Measurements from ENCODE around the gene ARHGAP10.

ARHGAP10 gene

DNA sequence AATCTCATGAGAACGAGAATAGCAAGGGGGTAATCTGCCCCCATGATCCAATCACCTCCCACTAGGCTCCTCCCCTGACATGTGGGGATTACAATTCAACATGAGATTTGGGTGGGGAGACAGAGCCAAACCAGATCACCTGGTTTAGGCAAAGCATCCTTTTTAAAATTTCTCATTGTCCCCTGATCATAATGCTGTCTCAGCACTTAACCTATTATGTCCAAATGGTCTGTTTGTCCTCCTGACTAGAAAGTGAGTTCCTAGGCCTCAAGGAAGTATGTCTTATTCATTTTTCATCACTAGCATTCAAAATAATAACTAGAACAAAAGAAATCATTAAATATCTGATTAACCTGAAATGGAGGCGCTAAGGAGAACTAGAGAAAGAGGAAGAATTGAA lies 40.1 kb upstream of the ARHGAP10 start:
- TF ChIP-seq, protein P1, sequence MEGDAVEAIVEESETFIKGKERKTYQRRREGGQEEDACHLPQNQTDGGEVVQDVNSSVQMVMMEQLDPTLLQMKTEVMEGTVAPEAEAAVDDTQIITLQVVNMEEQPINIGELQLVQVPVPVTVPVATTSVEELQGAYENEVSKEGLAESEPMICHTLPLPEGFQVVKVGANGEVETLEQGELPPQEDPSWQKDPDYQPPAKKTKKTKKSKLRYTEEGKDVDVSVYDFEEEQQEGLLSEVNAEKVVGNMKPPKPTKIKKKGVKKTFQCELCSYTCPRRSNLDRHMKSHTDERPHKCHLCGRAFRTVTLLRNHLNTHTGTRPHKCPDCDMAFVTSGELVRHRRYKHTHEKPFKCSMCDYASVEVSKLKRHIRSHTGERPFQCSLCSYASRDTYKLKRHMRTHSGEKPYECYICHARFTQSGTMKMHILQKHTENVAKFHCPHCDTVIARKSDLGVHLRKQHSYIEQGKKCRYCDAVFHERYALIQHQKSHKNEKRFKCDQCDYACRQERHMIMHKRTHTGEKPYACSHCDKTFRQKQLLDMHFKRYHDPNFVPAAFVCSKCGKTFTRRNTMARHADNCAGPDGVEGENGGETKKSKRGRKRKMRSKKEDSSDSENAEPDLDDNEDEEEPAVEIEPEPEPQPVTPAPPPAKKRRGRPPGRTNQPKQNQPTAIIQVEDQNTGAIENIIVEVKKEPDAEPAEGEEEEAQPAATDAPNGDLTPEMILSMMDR (IDR thresholded peaks at IDR 0.05): no peak
- H3K36me3 Mint-ChIP-seq (ENCODE audit: low read depth): no peaks in the 10 kb centered on the region
- no peaks in the 10 kb centered on the region for H3K4me1 Mint-ChIP-seq
- H3K9me3 Mint-ChIP-seq: no peaks in the 10 kb centered on the region
- H3K27ac Mint-ChIP-seq: no peak overlapping the region
- H3K4me3 Mint-ChIP-seq: no peak overlapping the region
- no peak for DNase-seq
- peaks cover 14% of the 10 kb centered on the region for H3K27me3 Mint-ChIP-seq (ENCODE audit: low read depth, poor library complexity)

DNA sequence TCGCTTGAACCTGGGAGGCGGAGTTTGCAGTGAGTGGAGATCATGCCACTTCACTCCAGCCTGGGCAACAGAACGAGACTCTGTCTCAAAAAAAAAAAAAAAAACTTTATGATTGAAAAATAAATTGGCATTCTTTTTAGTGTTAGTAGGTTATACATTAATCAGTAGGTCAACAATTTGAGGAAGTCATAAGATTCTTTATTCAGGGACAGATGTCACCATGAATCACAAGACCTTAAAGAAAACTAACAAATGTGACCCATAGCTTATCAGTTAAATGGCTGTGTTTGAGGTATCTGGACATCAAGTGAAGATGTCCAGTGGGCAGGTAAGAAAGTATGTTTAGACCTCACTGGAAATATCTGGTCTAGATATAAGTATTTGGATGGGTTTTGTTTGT lies 38.7 kb upstream of the ARHGAP10 start:
- no peaks in the 10 kb centered on the region for H3K36me3 Mint-ChIP-seq (ENCODE audit: low read depth)
- no peak for DNase-seq
- H3K4me1 Mint-ChIP-seq: no peaks in the 10 kb centered on the region
- peaks cover 11% of the 10 kb centered on the region for H3K27me3 Mint-ChIP-seq (ENCODE audit: low read depth, poor library complexity)
- H3K27ac Mint-ChIP-seq: no peak overlapping the region
- peaks cover 4% of the 10 kb centered on the region for H3K9me3 Mint-ChIP-seq
- no peak overlapping the region for H3K4me3 Mint-ChIP-seq
- TF ChIP-seq, protein P1 (IDR thresholded peaks at IDR 0.05): no peak

DNA sequence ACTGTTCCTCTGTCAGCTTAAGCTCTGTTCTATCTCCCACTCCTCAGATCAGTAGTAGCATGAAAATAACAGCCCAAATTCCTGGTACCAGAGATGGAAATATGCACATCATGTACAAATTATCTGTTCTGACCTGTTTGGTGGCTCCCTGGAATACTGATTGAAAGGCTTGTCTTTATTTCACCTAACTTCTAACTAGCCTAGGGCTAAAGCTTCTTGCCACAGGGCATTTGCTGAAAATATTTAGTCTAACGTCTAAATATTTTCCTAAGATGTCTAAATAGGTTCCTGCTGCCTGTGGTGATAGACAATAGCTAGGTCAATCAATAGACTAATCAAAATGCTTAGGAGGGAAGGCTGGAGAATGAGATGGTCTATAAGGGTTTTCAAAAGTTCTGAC lies 35.0 kb upstream of the ARHGAP10 start:
- DNase-seq: no peak
- H3K9me3 Mint-ChIP-seq: peaks cover 8% of the 10 kb centered on the region
- H3K4me3 Mint-ChIP-seq: no peak overlapping the region
- TF ChIP-seq, protein P1 (IDR thresholded peaks at IDR 0.05): no peak
- H3K27ac Mint-ChIP-seq: no peak overlapping the region
- no peaks in the 10 kb centered on the region for H3K36me3 Mint-ChIP-seq (ENCODE audit: low read depth)
- no peaks in the 10 kb centered on the region for H3K4me1 Mint-ChIP-seq
- peaks cover 6% of the 10 kb centered on the region for H3K27me3 Mint-ChIP-seq (ENCODE audit: low read depth, poor library complexity)

DNA sequence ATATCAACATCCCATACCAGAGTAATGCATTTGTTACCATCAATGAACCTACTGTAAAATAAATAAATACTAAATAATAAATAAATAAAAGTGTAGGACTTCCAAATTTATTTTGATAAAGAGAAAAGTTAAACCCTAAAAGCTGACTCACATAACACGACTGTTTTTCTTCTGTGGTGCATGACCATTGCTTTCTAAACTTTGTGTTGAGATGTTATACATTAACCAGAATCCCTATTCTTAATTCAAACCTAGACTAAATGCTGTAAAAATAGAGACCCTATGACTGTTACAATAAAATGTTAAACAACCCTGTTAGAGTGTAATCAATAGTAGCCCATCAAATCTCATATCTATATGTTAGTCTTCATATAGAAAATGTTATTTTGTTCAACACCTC lies 27.0 kb upstream of the ARHGAP10 start:
- Mint-ChIP-seq H3K4me1 (no peaks in the 10 kb centered on the region), H3K4me3 (no peak overlapping the region), H3K36me3 (ENCODE audit: low read depth) (no peaks in the 10 kb centered on the region), H3K27me3 (ENCODE audit: low read depth, poor library complexity) (peaks cover 14% of the 10 kb centered on the region), H3K27ac (no peak overlapping the region), H3K9me3 (peaks cover 3% of the 10 kb centered on the region)
- TF ChIP-seq, protein P1 (IDR thresholded peaks at IDR 0.05): no peak
- no peak for DNase-seq

DNA sequence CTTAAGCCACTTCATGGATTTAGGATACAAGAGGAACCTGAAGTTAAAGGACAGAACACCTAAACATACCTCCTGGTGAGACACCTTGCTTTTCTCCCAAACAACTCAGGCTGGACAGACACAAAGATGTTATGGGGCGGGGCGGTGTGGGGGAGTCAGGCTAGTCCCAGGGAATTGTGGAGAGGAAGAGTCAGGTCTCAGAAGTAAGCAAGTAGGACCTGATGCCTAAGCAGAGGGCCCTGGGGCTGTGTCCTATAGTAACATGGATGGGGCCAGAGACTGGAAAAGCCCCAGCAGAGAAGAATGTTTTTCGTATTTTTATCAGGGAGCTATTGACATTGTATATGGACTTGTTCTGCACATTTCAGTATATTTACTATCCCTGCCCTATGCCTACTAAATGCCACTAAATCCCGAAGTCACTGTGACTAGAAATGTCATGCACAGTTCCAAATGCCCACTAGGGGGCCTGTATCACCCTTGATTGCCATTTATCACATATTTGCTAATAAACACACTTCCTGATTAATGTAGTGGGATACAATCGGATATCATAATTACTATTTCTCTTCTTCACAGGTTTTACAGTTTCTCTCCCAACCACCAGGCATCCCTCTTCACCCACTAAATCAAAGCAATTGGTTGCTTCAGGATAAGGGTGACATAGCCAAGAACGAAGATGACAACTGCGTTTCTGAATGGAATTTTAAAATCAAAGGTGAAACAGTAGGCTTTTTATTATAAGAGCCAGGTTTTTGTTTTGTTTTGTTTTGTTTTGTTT lies 23.8 kb upstream of the ARHGAP10 start:
- Mint-ChIP-seq H3K27ac (no peak overlapping the region), H3K4me3 (no peak overlapping the region), H3K36me3 (ENCODE audit: low read depth) (no peaks in the 10 kb centered on the region), H3K4me1 (peaks cover under 1% of the 10 kb centered on the region), H3K27me3 (ENCODE audit: low read depth, poor library complexity) (peaks cover 10% of the 10 kb centered on the region), H3K9me3 (no peaks in the 10 kb centered on the region)
- peak; percentile 48 for DNase-seq
- TF ChIP-seq, protein P1 (IDR thresholded peaks at IDR 0.05): no peak

DNA sequence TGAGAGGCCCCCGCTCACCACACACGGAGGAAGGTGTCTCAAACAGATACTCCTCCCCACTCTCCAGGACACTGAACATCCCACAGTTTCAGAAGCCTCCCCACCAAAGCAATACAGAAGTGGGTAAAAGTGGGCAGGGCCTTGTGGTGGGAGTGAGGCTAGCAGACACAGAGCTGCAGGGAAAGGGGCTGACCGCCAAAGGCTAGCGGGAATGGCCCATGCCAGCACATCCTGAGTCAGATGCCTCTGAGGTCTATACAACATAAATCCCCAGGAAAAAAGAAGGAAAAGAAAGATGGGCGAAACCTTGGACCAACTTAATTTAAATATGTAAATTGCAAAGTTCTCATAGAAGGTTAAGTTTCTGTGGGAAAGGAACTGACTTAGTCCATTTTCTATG lies 21.9 kb upstream of the ARHGAP10 start:
- H3K4me1 Mint-ChIP-seq: peaks cover 9% of the 10 kb centered on the region

More for the DNA sequence above, 21.9 kb upstream of the ARHGAP10 start:
- H3K27ac Mint-ChIP-seq: no peak overlapping the region
- no peak for DNase-seq
- H3K27me3 Mint-ChIP-seq (ENCODE audit: low read depth, poor library complexity): peaks cover 4% of the 10 kb centered on the region
- no peak overlapping the region for H3K4me3 Mint-ChIP-seq
- TF ChIP-seq, protein P1 (IDR thresholded peaks at IDR 0.05): no peak
- no peaks in the 10 kb centered on the region for H3K36me3 Mint-ChIP-seq (ENCODE audit: low read depth)
- no peaks in the 10 kb centered on the region for H3K9me3 Mint-ChIP-seq

Measured in nephron progenitor cell (in vitro differentiated cells).